Activated naive CD8-positive, alpha-beta T cell (primary cell): ENCODE data around the gene STK4.

Source experiments
- H3K27ac Mint-ChIP-seq: one replicate; pipeline ENCODE4 v1.8.0; 2021; ENCODE audit warnings: mixed read lengths
- H3K27me3 Mint-ChIP-seq: one replicate; pipeline ENCODE4 v1.8.0; 2021; ENCODE audit warnings: mixed read lengths
- H3K36me3 Mint-ChIP-seq: one replicate; pipeline ENCODE4 v1.8.0; 2021; ENCODE audit warnings: mixed read lengths
- H3K4me1 Mint-ChIP-seq: one replicate; pipeline ENCODE4 v1.8.0; 2021; ENCODE audit warnings: low read depth, mixed read lengths
- H3K4me3 Mint-ChIP-seq: one replicate; pipeline ENCODE4 v1.8.0; 2021; ENCODE audit warnings: mild to moderate bottlenecking, mixed read lengths
- H3K9me3 Mint-ChIP-seq: one replicate; pipeline ENCODE4 v1.8.0; 2021; ENCODE audit warnings: low read depth, mixed read lengths

Gene STK4

DNA sequence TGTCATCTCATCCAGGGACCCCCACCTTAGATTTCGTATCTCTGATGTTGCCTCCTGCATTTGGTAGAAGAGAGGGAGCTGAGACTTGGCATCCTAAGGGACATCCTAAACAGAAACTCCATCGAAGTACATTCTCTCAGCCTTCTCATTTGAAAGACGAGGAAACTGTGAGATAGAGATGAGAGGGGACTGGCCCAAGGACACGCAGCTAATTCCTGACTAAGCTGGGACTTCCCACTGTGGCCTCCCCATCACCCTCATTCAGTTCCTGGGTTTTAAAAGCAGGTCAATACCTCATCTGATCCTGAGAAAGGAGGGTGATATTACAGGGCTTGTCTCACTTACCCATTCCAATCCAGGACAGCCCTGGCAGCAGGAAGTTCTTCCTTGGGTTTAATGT is 149.5 kb downstream of the STK4 start:
- peaks cover 2% of the 10 kb centered on the region for H3K4me1 Mint-ChIP-seq
- no peak overlapping the region for H3K27ac Mint-ChIP-seq
- peaks cover 9% of the 10 kb centered on the region for H3K27me3 Mint-ChIP-seq
- no peaks in the 10 kb centered on the region for H3K9me3 Mint-ChIP-seq
- H3K4me3 Mint-ChIP-seq: no peak overlapping the region
- H3K36me3 Mint-ChIP-seq: peaks cover 3% of the 10 kb centered on the region

DNA sequence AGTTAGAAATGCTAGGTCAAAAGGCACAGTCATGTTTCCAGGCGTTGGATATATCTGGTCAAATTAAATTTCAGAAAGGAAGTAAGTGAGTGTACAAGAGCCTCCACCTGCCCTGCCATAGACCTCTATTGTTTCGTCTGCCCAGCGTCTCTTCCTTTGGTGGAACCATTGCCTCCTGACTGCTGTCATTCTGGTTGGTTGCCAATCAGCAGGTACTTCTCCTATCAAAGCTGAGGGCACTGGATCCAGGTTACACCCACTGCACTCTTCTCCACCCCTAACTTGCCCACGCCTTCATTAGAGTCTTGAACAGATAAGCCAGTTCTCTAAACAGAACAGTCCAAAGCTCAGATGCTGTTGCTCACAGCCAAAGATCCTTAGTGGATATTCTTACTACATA is 151.3 kb downstream of the STK4 start:
- no peak overlapping the region for H3K27ac Mint-ChIP-seq
- peaks cover 3% of the 10 kb centered on the region for H3K36me3 Mint-ChIP-seq
- no peak overlapping the region for H3K4me3 Mint-ChIP-seq
- peaks cover 2% of the 10 kb centered on the region for H3K4me1 Mint-ChIP-seq
- no peaks in the 10 kb centered on the region for H3K9me3 Mint-ChIP-seq
- H3K27me3 Mint-ChIP-seq: peaks cover 10% of the 10 kb centered on the region

DNA sequence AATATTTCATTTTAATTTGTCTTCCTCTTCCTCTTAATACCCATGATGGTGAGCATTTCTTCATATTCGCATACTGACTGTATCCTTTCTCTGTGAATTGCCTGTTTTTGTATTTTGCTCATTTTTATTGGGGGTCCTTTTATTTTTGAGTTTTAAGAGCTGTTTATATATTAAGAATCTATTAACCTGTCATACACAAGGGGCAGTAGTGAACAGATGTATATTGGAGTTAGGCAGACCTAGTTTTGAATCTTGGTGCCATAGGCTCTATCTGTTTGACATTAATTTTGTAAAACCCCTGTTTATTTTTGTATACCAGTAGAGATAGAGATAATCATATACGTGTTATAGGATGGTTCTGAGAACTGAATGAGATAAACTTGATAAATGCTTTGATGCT is 151.7 kb downstream of the STK4 start:
- Mint-ChIP-seq H3K27me3 (peaks cover 11% of the 10 kb centered on the region), H3K9me3 (no peaks in the 10 kb centered on the region), H3K36me3 (peaks cover 3% of the 10 kb centered on the region)

DNA sequence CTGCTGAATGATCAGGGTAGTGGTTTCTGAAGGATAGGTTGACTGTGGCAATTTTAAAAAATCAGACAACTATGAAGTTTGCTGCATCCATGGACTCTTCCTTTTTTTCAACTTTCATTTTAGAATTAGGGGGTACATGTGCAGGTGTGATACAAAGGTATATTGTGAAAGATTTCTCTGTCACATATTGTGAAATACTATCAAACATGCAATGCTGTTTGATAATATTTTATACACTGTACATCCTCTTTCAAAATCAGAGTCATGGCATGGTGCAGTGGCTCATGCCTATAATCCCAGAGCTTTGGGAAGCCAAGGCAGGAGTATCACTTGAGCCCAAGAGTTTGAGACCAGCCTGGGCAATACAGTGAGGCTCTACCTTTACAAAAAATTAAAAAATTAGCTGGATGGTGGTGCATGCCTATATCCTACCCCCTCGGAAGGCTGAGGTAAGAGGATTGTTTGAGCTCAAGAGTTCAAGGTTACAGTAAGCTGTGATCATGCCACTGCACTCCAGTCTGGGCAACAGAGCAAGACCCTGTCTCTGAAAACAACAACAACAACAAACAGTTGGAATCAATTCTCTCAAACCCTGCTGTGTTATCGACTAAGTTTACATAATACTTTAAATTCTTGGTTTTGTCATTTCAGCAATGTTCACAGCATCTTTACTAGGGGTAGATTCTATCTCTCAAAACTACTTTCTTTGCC is 153.4 kb downstream of the STK4 start:
- H3K4me1 Mint-ChIP-seq: peaks cover 2% of the 10 kb centered on the region
- no peak overlapping the region for H3K27ac Mint-ChIP-seq
- H3K27me3 Mint-ChIP-seq: peaks cover 11% of the 10 kb centered on the region
- peaks cover 3% of the 10 kb centered on the region for H3K36me3 Mint-ChIP-seq
- no peaks in the 10 kb centered on the region for H3K9me3 Mint-ChIP-seq
- no peak overlapping the region for H3K4me3 Mint-ChIP-seq

More for the DNA sequence above, 151.7 kb downstream of the STK4 start:
- Mint-ChIP-seq H3K4me3 (no peak overlapping the region), H3K27ac (no peak overlapping the region), H3K4me1 (peaks cover 2% of the 10 kb centered on the region)

DNA sequence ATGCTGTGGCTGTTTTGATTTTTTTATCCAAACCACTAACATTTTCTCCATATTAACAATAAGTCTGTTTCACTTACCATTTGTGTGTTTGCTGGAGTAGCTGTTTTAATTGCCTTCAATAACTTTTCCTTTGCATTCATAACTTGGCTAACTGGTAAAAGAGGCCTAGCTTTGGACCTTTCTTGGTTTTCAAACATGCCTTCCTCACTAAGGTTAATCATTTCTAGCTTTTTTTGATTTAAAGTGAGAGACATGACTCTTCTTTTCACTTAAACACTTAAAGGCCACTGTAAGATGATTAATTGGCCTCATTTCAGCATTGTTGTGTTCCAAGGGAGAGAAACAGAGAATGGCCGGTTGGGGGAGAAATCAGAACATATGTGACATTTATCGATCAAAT is 155.1 kb downstream of the STK4 start:
- H3K27ac Mint-ChIP-seq: no peak overlapping the region
- peaks cover 15% of the 10 kb centered on the region for H3K27me3 Mint-ChIP-seq
- no peak overlapping the region for H3K4me3 Mint-ChIP-seq
- H3K36me3 Mint-ChIP-seq: peaks cover 3% of the 10 kb centered on the region
- no peaks in the 10 kb centered on the region for H3K4me1 Mint-ChIP-seq
- H3K9me3 Mint-ChIP-seq: no peaks in the 10 kb centered on the region

DNA sequence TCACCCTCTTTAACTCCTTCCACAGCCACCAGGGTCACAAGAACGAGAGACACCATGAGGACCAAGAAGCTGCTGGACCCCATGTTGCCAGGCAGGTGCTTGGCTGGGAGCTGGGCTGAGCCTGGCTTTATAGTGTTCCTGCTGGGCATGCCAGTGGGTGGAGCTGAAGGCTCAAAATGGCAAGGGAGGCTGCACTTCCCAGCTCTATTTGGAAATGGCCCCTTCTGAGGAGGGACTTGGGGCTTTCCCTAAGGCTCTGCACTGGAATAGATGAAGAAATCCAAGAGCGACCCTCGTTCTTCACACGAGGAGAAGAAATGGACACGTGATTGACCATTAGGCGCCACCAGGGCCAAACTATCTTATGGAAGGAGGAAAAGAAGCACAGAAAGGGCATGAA is 158.1 kb downstream of the STK4 start, which contains the start of gene WFDC12:
TSS of gene WFDC12 (minus strand) at position 101 of the 400 bp plus-strand sequence. CDS start at position 83, 18 bp downstream.
- no peak within 1 kb of the TSS for H3K27ac Mint-ChIP-seq
- H3K9me3 Mint-ChIP-seq: no peaks in the 10 kb centered on the region
- H3K27me3 Mint-ChIP-seq: peaks cover 25% of the 10 kb centered on the region
- H3K4me3 Mint-ChIP-seq: no peak within 1 kb of the TSS
- H3K36me3 Mint-ChIP-seq: peaks cover 3% of the 10 kb centered on the region
- H3K4me1 Mint-ChIP-seq: no peaks in the 10 kb centered on the region

DNA sequence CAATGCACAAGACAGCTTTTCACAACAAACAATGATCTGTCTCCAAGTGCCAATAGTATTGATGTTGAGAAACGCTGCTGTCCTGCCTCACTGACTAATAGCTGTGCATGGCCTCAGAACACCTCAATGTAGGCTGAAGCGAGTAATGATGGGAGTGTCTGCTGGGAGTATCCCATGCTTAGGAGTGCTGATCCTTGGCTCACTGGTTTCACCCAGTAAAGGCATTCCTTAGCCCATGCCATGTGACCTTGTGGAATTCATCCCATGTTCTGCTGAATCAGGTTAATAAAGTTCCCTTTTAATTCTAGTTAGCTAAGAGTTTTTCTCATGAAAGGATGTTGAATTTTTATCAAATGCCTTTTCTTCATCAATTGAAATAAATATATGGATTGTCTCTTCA is 161.8 kb downstream of the STK4 start:
- Mint-ChIP-seq H3K27me3 (peaks cover 24% of the 10 kb centered on the region), H3K4me1 (no peaks in the 10 kb centered on the region), H3K9me3 (no peaks in the 10 kb centered on the region), H3K4me3 (no peak overlapping the region), H3K27ac (no peak overlapping the region), H3K36me3 (no peaks in the 10 kb centered on the region)
